IPS DF 4.7 (cell line): ENCODE data around the gene SLC39A13.

ENCODE experiments used
- DNase-seq: peaks from one replicate; pipeline ENCODE4 v3.0.0-alpha.2; 2013; ENCODE audit warnings: low spot score; ENCODE audit errors: extremely low read depth

The SLC39A13 gene

DNA sequence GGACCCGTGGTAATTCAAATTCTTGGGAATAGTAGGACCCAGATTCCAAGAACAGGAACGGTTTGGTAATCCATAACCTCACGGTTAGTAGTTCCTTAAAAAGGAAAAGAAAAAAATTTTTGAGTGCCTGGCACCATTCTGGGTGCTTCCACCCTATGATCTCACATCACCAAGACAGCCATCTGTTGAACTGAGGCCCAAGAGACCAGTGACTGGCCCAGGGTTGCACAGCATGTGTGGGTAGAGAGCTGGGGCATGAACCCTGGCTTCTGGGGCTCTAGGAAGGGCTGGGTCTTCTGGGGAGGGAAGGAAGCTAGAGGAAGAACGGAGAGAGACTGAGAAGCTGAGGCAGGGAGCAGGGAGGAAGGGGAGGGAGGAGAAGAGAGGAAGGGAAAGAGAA is 25.3 kb upstream of the SLC39A13 start:
- DNase-seq, result no peak

- DNase-seq, result no peak
Measured at GRCh38 chr11:47384498-47384897, 23.9 kb upstream of the SLC39A13 start.

GRCh38 chr11:47387944-47388696 is 20.3 kb upstream of the SLC39A13 start:
- no peak for DNase-seq

GRCh38 chr11:47388697-47389576 is 19.5 kb upstream of the SLC39A13 start:
- DNase-seq, result no peak

DNA sequence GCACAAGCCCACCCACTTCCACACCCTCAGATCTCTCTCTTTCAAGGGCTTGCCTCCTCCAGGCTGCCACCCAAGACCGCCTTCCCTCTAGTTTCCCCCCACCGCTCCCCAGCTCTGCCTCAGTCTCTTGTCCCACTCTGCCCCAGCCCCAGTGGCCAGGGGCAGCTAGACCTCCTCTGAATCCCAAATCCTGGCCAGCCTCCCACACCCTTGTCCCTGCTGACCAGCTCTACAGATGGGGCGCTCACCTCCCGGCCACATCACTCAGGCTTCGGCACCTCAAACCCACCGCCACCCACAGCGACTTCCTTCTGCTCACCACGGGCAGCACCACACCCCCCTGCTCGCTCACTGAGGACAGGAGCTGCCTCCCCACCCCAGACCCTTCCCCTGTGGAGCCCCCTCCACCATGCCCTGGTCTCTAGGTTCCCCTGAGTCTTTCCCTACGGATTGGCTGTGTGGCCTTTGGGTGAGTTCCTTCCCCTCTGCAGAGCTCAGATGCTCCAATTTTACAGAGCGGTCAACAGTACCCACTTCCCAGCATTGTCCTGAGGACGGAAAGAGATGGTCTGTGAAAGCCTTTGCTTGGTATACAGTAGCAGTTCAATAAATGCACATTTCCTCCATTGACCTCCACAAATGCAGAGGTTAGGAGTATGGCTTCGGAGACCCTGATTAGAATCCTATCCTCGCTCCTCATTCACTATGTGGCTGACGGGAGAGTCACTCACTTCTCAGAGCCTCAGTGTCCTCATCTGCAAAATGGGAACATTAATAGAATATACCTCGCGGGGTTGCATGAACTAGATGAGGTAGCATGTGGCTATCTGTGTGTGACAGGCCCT is 18.6 kb upstream of the SLC39A13 start:
- no peak for DNase-seq

- no peak for DNase-seq
Measured at GRCh38 chr11:47390422-47390760, 18.0 kb upstream of the SLC39A13 start.

GRCh38 chr11:47391077-47391583 is 17.3 kb upstream of the SLC39A13 start:
- DNase-seq, result no peak

DNA sequence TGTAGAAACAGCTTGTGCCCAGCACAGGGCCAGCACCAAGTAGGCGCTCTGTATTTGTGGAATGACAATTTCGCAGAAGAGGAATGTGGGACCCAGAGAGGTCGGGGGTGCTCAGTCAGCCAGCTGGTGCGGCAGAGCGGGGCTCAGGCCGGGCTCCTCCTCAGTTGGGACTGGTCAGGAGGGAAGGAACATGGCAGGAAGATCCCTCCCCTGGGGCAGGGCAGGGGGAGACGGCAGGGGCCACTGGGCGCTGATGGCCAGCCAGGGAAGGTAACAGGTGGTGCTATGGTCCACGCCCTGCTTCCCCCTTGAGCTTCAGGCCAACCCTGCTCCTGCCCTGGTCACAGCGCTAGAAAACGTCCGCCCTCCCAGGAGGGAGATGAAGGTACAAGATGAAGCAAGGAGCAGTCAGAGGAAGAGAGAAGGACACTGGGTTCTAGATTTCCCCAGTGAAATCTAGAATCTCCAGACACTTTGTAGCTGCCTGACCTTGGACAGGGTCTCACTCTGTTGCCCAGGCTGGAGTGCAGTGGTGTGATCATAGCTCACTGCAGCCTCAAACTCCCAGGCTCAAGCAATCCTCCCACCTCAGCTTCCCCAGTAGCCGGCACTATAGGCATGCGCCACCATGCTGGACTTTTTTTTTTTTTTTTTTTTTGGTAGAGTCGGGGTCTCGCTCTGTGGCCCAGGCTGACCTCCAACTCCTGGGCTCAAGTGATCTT is 16.5 kb upstream of the SLC39A13 start:
- no peak for DNase-seq

- DNase-seq, result no peak
Measured at GRCh38 chr11:47392546-47393162, 15.7 kb upstream of the SLC39A13 start.

DNA sequence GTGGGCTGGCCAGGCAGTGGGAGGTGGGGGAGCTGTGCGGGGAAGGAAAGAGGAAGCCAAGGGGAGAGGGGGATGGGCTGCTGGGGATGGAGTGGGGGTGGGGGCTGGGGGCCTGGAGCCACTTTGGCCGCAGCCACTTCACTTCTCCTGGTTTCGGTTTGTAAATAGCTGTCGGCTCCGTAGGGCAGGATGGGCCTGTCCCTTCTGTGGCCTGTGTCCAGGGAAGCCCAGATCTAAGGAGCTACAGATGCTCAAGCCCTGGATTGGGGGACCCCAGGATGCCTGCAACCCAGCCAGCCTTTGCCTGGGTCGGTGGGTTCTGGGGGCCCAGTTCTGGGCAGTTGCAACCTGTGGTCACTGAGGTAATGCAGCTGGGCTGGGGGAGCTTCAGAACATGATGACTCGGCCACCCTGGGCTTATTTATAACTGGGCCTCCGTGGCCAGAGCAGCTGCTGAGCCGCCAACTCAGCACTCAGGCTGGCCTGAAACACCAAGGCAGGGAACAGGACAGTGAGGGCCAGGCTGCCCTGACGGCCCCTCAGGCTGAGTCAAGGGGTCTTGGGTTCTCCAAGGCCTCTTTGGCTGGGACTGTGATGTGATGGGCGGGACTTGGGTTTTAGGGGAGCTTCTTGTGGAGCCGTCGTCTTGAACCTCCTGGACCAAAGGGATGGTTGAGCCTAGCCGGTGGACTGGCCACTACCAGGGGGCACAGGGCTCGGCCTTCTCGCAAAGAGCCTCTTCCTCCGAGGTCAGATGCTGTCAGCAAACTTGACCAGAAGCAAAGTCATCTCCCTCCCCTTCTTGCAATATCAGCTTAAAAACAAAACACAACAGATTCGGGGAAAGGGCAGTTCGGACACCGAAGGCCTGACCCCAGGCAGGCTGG is 15.0 kb upstream of the SLC39A13 start:
- DNase-seq, result no peak

- no peak for DNase-seq
Measured at GRCh38 chr11:47394050-47394321, 14.4 kb upstream of the SLC39A13 start.

DNA sequence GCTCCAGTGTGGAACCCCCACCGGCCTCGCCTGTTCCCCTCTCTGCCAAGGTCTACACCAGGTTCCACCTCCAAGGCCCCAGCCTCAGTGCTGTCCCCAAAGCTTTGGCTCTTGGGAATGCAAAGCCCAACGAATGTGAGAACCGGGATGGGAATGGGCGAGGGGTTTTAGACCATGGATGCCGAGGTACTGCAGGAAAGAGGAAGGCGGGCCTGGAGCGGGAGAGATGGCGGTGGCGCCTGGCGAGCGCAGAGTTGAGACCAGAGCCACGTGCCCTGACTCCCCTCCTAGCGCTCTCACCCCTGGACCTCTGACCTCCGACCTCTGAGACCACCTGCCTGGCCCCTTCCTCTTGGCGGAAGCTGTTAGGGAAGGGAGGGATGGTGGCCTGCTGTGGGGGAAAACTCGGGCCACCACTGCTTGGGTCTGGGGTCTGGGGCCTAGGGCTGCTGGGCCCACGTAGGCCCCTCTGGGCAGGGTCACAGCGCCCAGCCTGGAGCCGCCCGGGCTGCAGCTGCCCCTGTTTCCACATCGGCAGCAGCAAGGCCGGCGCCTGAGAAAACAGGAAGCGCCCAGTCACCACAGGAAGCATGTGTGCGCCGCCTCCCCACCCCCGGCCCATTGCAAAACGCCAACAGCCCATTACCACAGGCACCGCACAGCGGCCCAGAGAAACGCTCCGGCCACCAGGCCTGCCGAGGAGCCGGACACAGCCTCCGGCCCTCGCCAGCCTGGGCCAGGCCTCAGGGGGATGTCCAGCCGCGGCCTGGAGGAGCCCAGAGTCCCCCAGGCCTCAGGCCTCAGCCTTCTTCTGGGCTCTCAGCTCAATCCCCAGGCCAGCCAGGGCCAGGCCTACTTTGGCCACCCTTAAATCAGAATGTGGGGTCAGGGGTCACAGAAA is 13.8 kb upstream of the SLC39A13 start:
- no peak for DNase-seq

DNA sequence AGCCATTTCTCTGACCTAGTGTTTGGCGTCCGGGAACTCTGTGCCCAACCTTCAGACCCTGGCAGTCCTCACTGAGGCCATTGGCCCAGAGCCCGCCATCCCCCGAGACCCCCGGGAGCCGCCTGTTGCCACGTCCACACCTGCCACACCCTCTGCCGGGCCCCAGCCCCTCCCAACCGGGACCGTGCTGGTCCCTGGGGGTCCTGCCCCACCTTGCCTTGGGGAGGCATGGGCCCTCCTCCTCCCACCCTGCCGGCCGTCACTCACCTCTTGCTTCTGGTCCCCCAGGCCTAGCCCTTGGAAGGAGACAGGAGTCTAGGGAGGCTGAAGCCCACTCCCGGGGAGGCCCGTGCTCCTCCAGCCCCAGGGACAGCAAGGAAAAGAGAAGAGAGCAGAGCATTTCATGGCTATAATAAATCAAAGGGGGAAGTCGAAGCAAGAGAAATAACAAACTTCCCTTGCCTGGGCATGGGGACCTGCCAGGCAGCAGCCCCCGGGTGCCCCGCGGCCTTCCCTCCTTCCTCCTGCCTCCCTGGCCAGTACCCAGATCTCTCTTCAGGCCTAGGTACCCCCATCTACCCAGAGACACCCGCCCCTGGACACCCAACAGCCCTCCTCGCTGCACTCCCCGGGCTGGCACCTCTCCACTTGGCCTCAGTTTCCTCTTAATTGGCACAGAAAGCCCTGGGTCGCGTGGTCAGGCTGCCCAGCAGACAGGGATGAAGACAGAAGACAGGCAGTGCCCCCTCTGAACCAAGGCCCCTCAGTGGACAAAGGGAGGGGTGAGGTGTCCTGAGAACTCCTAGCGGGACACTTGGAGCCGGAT is 13.0 kb upstream of the SLC39A13 start:
- no peak for DNase-seq

GRCh38 chr11:47396049-47396320 is 12.4 kb upstream of the SLC39A13 start:
- no peak for DNase-seq

DNA sequence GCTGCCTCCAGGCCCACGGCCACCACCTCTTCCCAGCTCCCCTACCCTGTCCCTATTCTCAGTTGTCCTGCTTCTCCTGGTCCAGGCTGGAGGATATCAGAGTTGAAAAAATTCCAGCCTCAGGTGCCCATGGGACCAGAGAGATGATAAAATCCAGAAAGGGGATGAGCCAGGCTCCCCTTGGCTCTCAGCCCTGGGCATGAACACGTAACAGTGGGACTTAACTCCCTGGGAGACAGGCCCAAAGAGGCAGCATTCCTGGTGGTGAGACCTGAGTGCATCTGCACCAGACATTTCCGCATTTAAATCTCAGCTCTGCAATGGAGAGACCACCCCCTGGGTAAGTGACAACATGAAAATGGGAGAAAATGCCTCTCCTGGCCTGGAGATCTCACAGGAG is 10.4 kb upstream of the SLC39A13 start:
- DNase-seq, result no peak

GRCh38 chr11:47398551-47398950 is 9.8 kb upstream of the SLC39A13 start:
- no peak for DNase-seq

GRCh38 chr11:47399860-47400767 is 8.3 kb upstream of the SLC39A13 start:
- DNase-seq, result no peak
